H9 (cell line): Measurements from ENCODE around the gene PTRH1. TPM values are rescaled to one million over a fixed set of nuclear protein-coding genes. Genes with fewer than 3 reads are reported as not detected.

Source experiments
- DNase-seq: peaks from one replicate; pipeline ENCODE4 v3.0.0-alpha.2; 2017
- H2AFZ ChIP-seq: one replicate; pipeline ENCODE4 v1.6.1; 2013; ENCODE audit warnings: mild to moderate bottlenecking, low read length, control low read depth, moderate library complexity
- H2AK5ac ChIP-seq: 2 replicates; pipeline ENCODE4 v1.6.1; 2013; ENCODE audit warnings: low read length, control low read depth, mixed read lengths; ENCODE audit not compliant: insufficient read length
- H2BK120ac ChIP-seq: one replicate; pipeline ENCODE4 v1.6.1; 2013; ENCODE audit warnings: low read depth, mild to moderate bottlenecking, low read length, control low read depth, inconsistent platforms; ENCODE audit not compliant: poor library complexity, severe bottlenecking
- H2BK12ac ChIP-seq: 2 replicates; pipeline ENCODE4 v1.6.1; 2013; ENCODE audit warnings: low read length, control low read depth, mixed read lengths, low read depth; ENCODE audit not compliant: insufficient read length
- H2BK15ac ChIP-seq: 2 replicates; pipeline ENCODE4 v1.6.1; 2013; ENCODE audit warnings: low read depth, low read length, control low read depth
- H2BK20ac ChIP-seq: one replicate; pipeline ENCODE4 v1.6.1; 2013; ENCODE audit warnings: low read depth, mild to moderate bottlenecking, low read length, control low read depth, inconsistent platforms; ENCODE audit not compliant: poor library complexity, severe bottlenecking
- H2BK5ac ChIP-seq: 2 replicates; pipeline ENCODE4 v1.6.1; 2013; ENCODE audit warnings: low read length, control low read depth, mixed read lengths; ENCODE audit not compliant: insufficient read length
- H3K14ac ChIP-seq: 2 replicates; pipeline ENCODE4 v1.6.1; 2013; ENCODE audit warnings: low read length, control low read depth; ENCODE audit not compliant: insufficient read depth
- H3K18ac ChIP-seq: 2 replicates; pipeline ENCODE4 v1.6.1; 2013; ENCODE audit warnings: low read depth, mild to moderate bottlenecking, mixed read lengths, low read length, control low read depth; ENCODE audit not compliant: insufficient read length
- H3K23ac ChIP-seq: 2 replicates; pipeline ENCODE4 v1.6.1; 2013; ENCODE audit warnings: low read length, control low read depth, mixed read lengths, low read depth; ENCODE audit not compliant: insufficient read length
- H3K23me2 ChIP-seq: 2 replicates; pipeline ENCODE4 v1.6.1; 2013; ENCODE audit warnings: low read depth, mild to moderate bottlenecking, mixed read lengths, low read length, control low read depth; ENCODE audit not compliant: insufficient read length, poor library complexity, severe bottlenecking
- H3K27ac ChIP-seq: 2 replicates; pipeline ENCODE4 v1.5.1; 2013; ENCODE audit warnings: low read length, control low read depth, mixed read lengths, low read depth; ENCODE audit not compliant: insufficient read length
- H3K27me3 ChIP-seq: 2 replicates; pipeline ENCODE4 v1.6.1; 2013; ENCODE audit warnings: low read length, control low read depth, inconsistent platforms; ENCODE audit not compliant: insufficient read depth
- H3K4ac ChIP-seq: 2 replicates; pipeline ENCODE4 v1.6.1; 2013; ENCODE audit warnings: low read depth, mild to moderate bottlenecking, control low read depth, inconsistent platforms, low read length, moderate library complexity
- H3K4me1 ChIP-seq: 2 replicates; pipeline ENCODE4 v1.6.1; 2013; ENCODE audit warnings: low read length, control low read depth, inconsistent platforms; ENCODE audit not compliant: insufficient read depth
- H3K4me2 ChIP-seq: 2 replicates; pipeline ENCODE4 v1.6.1; 2013; ENCODE audit warnings: low read length, control low read depth, mixed read lengths; ENCODE audit not compliant: insufficient read length, insufficient read depth
- H3K56ac ChIP-seq: 2 replicates; pipeline ENCODE4 v1.6.1; 2013; ENCODE audit warnings: low read depth, mild to moderate bottlenecking, mixed read lengths, low read length, control low read depth; ENCODE audit not compliant: insufficient read length
- H3K79me1 ChIP-seq: 2 replicates; pipeline ENCODE4 v1.6.1; 2013; ENCODE audit warnings: low read depth, mild to moderate bottlenecking, moderate library complexity, low read length, control low read depth, inconsistent platforms; ENCODE audit not compliant: insufficient read depth, poor library complexity, severe bottlenecking
- H3K79me2 ChIP-seq: 2 replicates; pipeline ENCODE4 v1.6.1; 2013; ENCODE audit warnings: low read length, control low read depth, inconsistent platforms; ENCODE audit not compliant: insufficient read depth
- H3K9ac ChIP-seq: 2 replicates; pipeline ENCODE4 v1.6.1; 2013; ENCODE audit warnings: low read length, control low read depth, mixed read lengths; ENCODE audit not compliant: insufficient read length; ENCODE audit errors: extremely low read depth
- H3K9me3 ChIP-seq: one replicate; pipeline ENCODE4 v1.6.1; 2013; ENCODE audit warnings: low read depth, low read length, inconsistent platforms; ENCODE audit not compliant: control insufficient read depth
- H3T11ph ChIP-seq: one replicate; pipeline ENCODE4 v1.6.1; 2013; ENCODE audit warnings: mild to moderate bottlenecking, low read length, control low read depth, inconsistent platforms
- H4K20me1 ChIP-seq: one replicate; pipeline ENCODE4 v1.6.1; 2013; ENCODE audit not compliant: control insufficient read depth, insufficient read length, insufficient read depth
- H4K5ac ChIP-seq: 2 replicates; pipeline ENCODE4 v1.6.1; 2013; ENCODE audit warnings: low read depth, mild to moderate bottlenecking, mixed read lengths, low read length, control low read depth; ENCODE audit not compliant: insufficient read length
- H4K8ac ChIP-seq: replicated peaks from 2 replicates; pipeline ENCODE4 v1.6.1; 2013; ENCODE audit warnings: low read length, control low read depth, mixed read lengths, low read depth; ENCODE audit not compliant: insufficient read length
- H4K91ac ChIP-seq: 2 replicates; pipeline ENCODE4 v1.6.1; 2013; ENCODE audit warnings: low read depth, mild to moderate bottlenecking, moderate library complexity, mixed read lengths, low read length, control low read depth; ENCODE audit not compliant: insufficient read length
- H3K27ac Mint-ChIP-seq, 3 experiments: 2 replicates in 2 of 3; 3 replicates in 1 of 3; pipeline ENCODE4 v1.8.0; 2020 to 2021; ENCODE audit warnings: mixed read lengths in 3 of 3, mild to moderate bottlenecking in 1 of 3, moderate library complexity in 1 of 3
- H3K27me3 Mint-ChIP-seq: 2 replicates; pipeline ENCODE4 v1.8.0; 2021; ENCODE audit warnings: low read depth, mild to moderate bottlenecking, moderate library complexity, mixed read lengths
- H3K36me3 Mint-ChIP-seq, 3 experiments: 2 replicates in 2 of 3; 3 replicates in 1 of 3; pipeline ENCODE4 v1.8.0; 2020 to 2021; ENCODE audit warnings: low read depth in 3 of 3, mixed read lengths in 3 of 3; ENCODE audit not compliant: insufficient read depth in 1 of 3
- H3K4me1 Mint-ChIP-seq, 2 experiments: 2 replicates each; pipeline ENCODE4 v1.8.0; 2020; ENCODE audit warnings: mixed read lengths in 2 of 2
- H3K4me3 Mint-ChIP-seq, 2 experiments: 2 replicates in 1 of 2; 3 replicates in 1 of 2; pipeline ENCODE4 v1.8.0; 2020 to 2021; ENCODE audit warnings: mild to moderate bottlenecking in 2 of 2, mixed read lengths in 2 of 2, moderate library complexity in 1 of 2
- H3K9me3 Mint-ChIP-seq, 2 experiments: 2 replicates in 1 of 2; 3 replicates in 1 of 2; pipeline ENCODE4 v1.8.0; 2020; ENCODE audit warnings: mild to moderate bottlenecking in 2 of 2, mixed read lengths in 2 of 2, moderate library complexity in 1 of 2
- CTCF ChIP-seq: fragments of 200-600 bp; sonication (generic); conservative IDR thresholded peaks from 3 replicates; pipeline ENCODE4 v1.8.0; 2021; ENCODE audit warnings: antibody characterized with exemption, mild to moderate bottlenecking
- WGBS: extraction: QIAGEN DNeasy Blood & Tissue Kit; methylation state at CpG from one replicate; pipeline ENCODE4 v1.1.7; 2013; ENCODE audit warnings: missing lambda C conversion rate, low lambda C conversion rate, mixed read lengths; ENCODE audit not compliant: insufficient read length; ENCODE audit errors: extremely low coverage; 5-methylcytosine and 5-hydroxymethylcytosine counted together
- total RNA-seq: library from RNA; stranded (reverse); gene quantifications from 2 replicates; pipeline ENCODE4 v1.2.1, GENCODE V29; 2021

PTRH1 gene
- total RNA-seq, 1 experiment from 2014 or later: 10.9 TPM

DNA sequence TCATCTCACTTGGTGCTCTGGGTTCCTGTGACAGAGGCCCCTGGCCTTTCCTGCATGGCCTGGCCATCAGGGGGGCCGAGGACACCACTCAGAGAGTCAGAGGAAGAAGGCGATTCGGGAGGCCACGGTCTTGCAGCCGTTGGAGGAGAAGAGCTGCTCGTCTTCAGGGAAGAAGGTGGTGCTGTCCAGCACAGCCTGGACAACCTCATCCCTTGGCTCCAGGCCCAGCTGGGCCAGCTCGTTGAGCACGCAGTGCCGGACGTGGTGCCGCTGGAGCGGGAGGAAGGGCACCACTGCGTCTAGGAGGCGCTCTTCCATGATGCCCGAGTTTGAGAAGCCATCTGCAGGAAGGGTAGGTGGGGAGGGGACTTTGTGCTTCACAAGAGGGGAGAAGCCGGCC is 16.5 kb upstream of the PTRH1 start:
- H3K27ac Mint-ChIP-seq: 0 out of 7 replicates have a peak overlapping the region, but pooled peaks of 1 of the 3 experiments have one; percentile 19
- WGBS: no CpG with 5 or more reads among the region's 16 CpGs

More for the DNA sequence above, 16.5 kb upstream of the PTRH1 start:
- Mint-ChIP-seq H3K4me1 (peaks cover 9 to 10% of the 10 kb centered on the region in 2 experiments), H3K36me3 (no peaks in the 10 kb centered on the region; a peak in 1 of 7 replicates), H3K9me3 (no peaks in the 10 kb centered on the region), H3K27me3 (peaks cover 4% of the 10 kb centered on the region; the same call in 1 of the 2 replicates), H3K4me3 (no peak overlapping the region)
- H3K14ac ChIP-seq: no peak overlapping the region; the same call in 1 of the 2 replicates
- no peaks in the 10 kb centered on the region for H3K79me2 ChIP-seq
- H3K9ac ChIP-seq: no peak overlapping the region
- no peak overlapping the region for H3K56ac ChIP-seq
- no peak overlapping the region for H3K4ac ChIP-seq
- no peak overlapping the region for H4K5ac ChIP-seq
- no peak overlapping the region for H2BK15ac ChIP-seq
- H2AK5ac ChIP-seq: no peak overlapping the region
- no peak overlapping the region for H3K4me2 ChIP-seq
- no peaks in the 10 kb centered on the region for H3K79me1 ChIP-seq
- no peak overlapping the region for H2AFZ ChIP-seq
- H3K4me1 ChIP-seq: no peaks in the 10 kb centered on the region
- H3K27ac ChIP-seq: no peak overlapping the region
- no peak overlapping the region for H3T11ph ChIP-seq
- H3K23me2 ChIP-seq: no peaks in the 10 kb centered on the region
- no peaks in the 10 kb centered on the region for H4K20me1 ChIP-seq
- H3K18ac ChIP-seq: no peak overlapping the region
- H2BK120ac ChIP-seq: no peak overlapping the region
- H3K9me3 ChIP-seq: no peaks in the 10 kb centered on the region
- no peak overlapping the region for H3K23ac ChIP-seq
- H2BK12ac ChIP-seq: no peak overlapping the region
- no peak overlapping the region for H2BK5ac ChIP-seq
- H3K27me3 ChIP-seq: no peaks in the 10 kb centered on the region
- TF ChIP-seq CTCF: no peak
- no peak for DNase-seq
- no peak overlapping the region for H2BK20ac ChIP-seq
- H4K91ac ChIP-seq: no peak overlapping the region
- H4K8ac ChIP-seq: no peak overlapping the region
